Measurements from ENCODE around the gene FZD1.
A peak's percentile ranks its signal among the peaks of the same experiment; 100 is the strongest.

FZD1 gene

DNA sequence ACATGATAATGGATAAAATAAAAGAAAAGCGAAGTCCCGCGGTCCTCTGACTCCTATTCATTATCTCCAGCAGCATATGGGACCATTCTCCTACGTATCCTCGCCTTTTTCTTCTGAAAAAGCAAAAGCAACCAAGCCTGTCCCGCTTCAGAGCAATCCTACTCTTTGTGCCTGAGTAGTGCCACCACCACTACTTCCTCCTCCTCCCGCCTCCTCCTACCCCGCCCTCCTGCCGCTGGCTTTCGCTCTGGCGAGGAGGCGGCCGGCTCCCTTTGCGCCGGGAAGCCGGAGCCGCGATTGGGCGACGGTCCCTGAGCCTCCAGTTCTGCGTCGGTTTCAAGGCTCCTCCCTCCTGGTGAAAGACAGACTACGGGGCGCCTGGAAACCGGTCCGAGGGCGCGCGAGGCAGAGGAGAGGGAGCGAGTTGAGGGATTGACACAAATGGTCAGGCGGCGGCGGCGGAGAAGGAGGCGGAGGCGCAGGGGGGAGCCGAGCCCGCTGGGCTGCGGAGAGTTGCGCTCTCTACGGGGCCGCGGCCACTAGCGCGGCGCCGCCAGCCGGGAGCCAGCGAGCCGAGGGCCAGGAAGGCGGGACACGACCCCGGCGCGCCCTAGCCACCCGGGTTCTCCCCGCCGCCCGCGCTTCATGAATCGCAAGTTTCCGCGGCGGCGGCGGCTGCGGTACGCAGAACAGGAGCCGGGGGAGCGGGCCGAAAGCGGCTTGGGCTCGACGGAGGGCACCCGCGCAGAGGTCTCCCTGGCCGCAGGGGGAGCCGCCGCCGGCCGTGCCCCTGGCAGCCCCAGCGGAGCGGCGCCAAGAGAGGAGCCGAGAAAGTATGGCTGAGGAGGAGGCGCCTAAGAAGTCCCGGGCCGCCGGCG, at the start of gene FZD1:
Gene FZD1 (plus strand): TSS at position 388 of the 878 bp plus-strand sequence. CDS start 448 bp downstream, at position 836.
- Histone ChIP-seq H3K4me3 (ENCODE audit: low read length) (peak within 1 kb of the TSS; percentile 69), H3K36me3 (ENCODE audit: control insufficient read depth, insufficient read depth, low read length) (no peaks in the 10 kb centered on the region), H3K9ac (ENCODE audit: low read length) (peak within 1 kb of the TSS; percentile 4), H3K27ac (ENCODE audit: low read depth, low read length) (peak within 1 kb of the TSS; percentile 84), H3K4me1 (ENCODE audit: control insufficient read depth, insufficient read depth, low read length) (peaks cover 6% of the 10 kb centered on the region), H3K27me3 (ENCODE audit: control insufficient read depth, insufficient read depth, low read length) (no peaks in the 10 kb centered on the region)

GRCh38 chr7:91226411-91226810, 37.8 kb upstream of the FZD1 start:
- Histone ChIP-seq H3K4me1 (ENCODE audit: control insufficient read depth, insufficient read depth, low read length) (no peaks in the 10 kb centered on the region), H3K36me3 (ENCODE audit: control insufficient read depth, insufficient read depth, low read length) (no peaks in the 10 kb centered on the region), H3K4me3 (ENCODE audit: low read length) (no peak overlapping the region), H3K9ac (ENCODE audit: low read length) (no peak overlapping the region), H3K27me3 (ENCODE audit: control insufficient read depth, insufficient read depth, low read length) (no peaks in the 10 kb centered on the region), H3K27ac (ENCODE audit: low read depth, low read length) (no peak overlapping the region)

GRCh38 chr7:91228327-91228726, 35.9 kb upstream of the FZD1 start:
- Histone ChIP-seq H3K36me3 (ENCODE audit: control insufficient read depth, insufficient read depth, low read length) (no peaks in the 10 kb centered on the region), H3K9ac (ENCODE audit: low read length) (no peak overlapping the region), H3K4me3 (ENCODE audit: low read length) (no peak overlapping the region), H3K27me3 (ENCODE audit: control insufficient read depth, insufficient read depth, low read length) (no peaks in the 10 kb centered on the region), H3K4me1 (ENCODE audit: control insufficient read depth, insufficient read depth, low read length) (no peaks in the 10 kb centered on the region), H3K27ac (ENCODE audit: low read depth, low read length) (no peak overlapping the region)

- Histone ChIP-seq H3K4me1 (ENCODE audit: control insufficient read depth, insufficient read depth, low read length) (no peaks in the 10 kb centered on the region), H3K9ac (ENCODE audit: low read length) (no peak overlapping the region), H3K36me3 (ENCODE audit: control insufficient read depth, insufficient read depth, low read length) (no peaks in the 10 kb centered on the region), H3K4me3 (ENCODE audit: low read length) (no peak overlapping the region), H3K27me3 (ENCODE audit: control insufficient read depth, insufficient read depth, low read length) (no peaks in the 10 kb centered on the region), H3K27ac (ENCODE audit: low read depth, low read length) (no peak overlapping the region)
Measured at GRCh38 chr7:91228927-91229558, 35.2 kb upstream of the FZD1 start.

- Histone ChIP-seq H3K36me3 (ENCODE audit: control insufficient read depth, insufficient read depth, low read length) (no peaks in the 10 kb centered on the region), H3K9ac (ENCODE audit: low read length) (no peak overlapping the region), H3K27me3 (ENCODE audit: control insufficient read depth, insufficient read depth, low read length) (no peaks in the 10 kb centered on the region), H3K4me1 (ENCODE audit: control insufficient read depth, insufficient read depth, low read length) (no peaks in the 10 kb centered on the region), H3K27ac (ENCODE audit: low read depth, low read length) (no peak overlapping the region), H3K4me3 (ENCODE audit: low read length) (no peak overlapping the region)
Measured at GRCh38 chr7:91230100-91230499, 34.1 kb upstream of the FZD1 start.

- no peaks in the 10 kb centered on the region for H3K4me1 ChIP-seq (ENCODE audit: control insufficient read depth, insufficient read depth, low read length)
- H3K9ac ChIP-seq (ENCODE audit: low read length) = no peak overlapping the region
- no peaks in the 10 kb centered on the region for H3K36me3 ChIP-seq (ENCODE audit: control insufficient read depth, insufficient read depth, low read length)
- H3K4me3 ChIP-seq (ENCODE audit: low read length) = no peak overlapping the region
- H3K27me3 ChIP-seq (ENCODE audit: control insufficient read depth, insufficient read depth, low read length) = no peaks in the 10 kb centered on the region
- no peak overlapping the region for H3K27ac ChIP-seq (ENCODE audit: low read depth, low read length)
Measured at GRCh38 chr7:91230503-91230902, 33.7 kb upstream of the FZD1 start.

GRCh38 chr7:91233212-91233611, 31.0 kb upstream of the FZD1 start:
- Histone ChIP-seq H3K9ac (ENCODE audit: low read length) (no peak overlapping the region), H3K36me3 (ENCODE audit: control insufficient read depth, insufficient read depth, low read length) (no peaks in the 10 kb centered on the region), H3K27ac (ENCODE audit: low read depth, low read length) (no peak overlapping the region), H3K4me3 (ENCODE audit: low read length) (no peak overlapping the region), H3K27me3 (ENCODE audit: control insufficient read depth, insufficient read depth, low read length) (no peaks in the 10 kb centered on the region), H3K4me1 (ENCODE audit: control insufficient read depth, insufficient read depth, low read length) (no peaks in the 10 kb centered on the region)

DNA sequence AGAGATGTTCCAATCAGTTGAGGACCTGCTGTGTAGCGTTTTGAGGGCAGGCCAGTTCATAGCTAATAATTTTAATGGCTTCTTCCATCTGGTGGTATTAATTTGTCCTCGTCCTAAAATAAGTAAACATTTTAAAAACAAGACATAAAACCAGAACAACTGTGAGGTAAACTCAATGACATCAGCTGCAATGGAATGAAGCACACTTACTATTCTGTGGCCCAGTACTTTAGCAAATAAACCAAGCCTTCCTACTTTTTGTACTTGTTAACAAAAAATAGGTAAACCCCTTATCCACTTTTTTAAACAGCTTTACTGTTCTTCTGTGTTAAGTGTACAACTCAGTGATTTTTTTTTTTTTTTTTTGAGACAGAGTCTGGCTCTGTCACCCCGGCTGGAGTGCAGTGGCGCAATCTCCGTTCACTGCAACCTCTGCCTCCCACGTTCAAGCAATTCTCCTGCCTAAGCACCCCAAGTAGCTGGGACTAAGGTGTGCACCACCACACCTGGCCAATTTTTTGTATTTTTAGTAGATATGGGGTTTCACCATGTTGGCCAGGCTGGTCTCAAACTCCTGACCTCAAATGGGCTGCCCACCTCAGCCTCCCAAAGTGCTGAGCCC, 28.9 kb upstream of the FZD1 start:
- Histone ChIP-seq H3K27ac (ENCODE audit: low read depth, low read length) (no peak overlapping the region), H3K4me1 (ENCODE audit: control insufficient read depth, insufficient read depth, low read length) (no peaks in the 10 kb centered on the region), H3K9ac (ENCODE audit: low read length) (no peak overlapping the region), H3K27me3 (ENCODE audit: control insufficient read depth, insufficient read depth, low read length) (no peaks in the 10 kb centered on the region), H3K4me3 (ENCODE audit: low read length) (no peak overlapping the region), H3K36me3 (ENCODE audit: control insufficient read depth, insufficient read depth, low read length) (no peaks in the 10 kb centered on the region)

- Histone ChIP-seq H3K27me3 (ENCODE audit: control insufficient read depth, insufficient read depth, low read length) (no peaks in the 10 kb centered on the region), H3K4me1 (ENCODE audit: control insufficient read depth, insufficient read depth, low read length) (no peaks in the 10 kb centered on the region), H3K9ac (ENCODE audit: low read length) (no peak overlapping the region), H3K27ac (ENCODE audit: low read depth, low read length) (no peak overlapping the region), H3K4me3 (ENCODE audit: low read length) (no peak overlapping the region), H3K36me3 (ENCODE audit: control insufficient read depth, insufficient read depth, low read length) (no peaks in the 10 kb centered on the region)
Measured at GRCh38 chr7:91239171-91239604, 25.0 kb upstream of the FZD1 start.

- Histone ChIP-seq H3K36me3 (ENCODE audit: control insufficient read depth, insufficient read depth, low read length) (no peaks in the 10 kb centered on the region), H3K4me3 (ENCODE audit: low read length) (no peak overlapping the region), H3K27me3 (ENCODE audit: control insufficient read depth, insufficient read depth, low read length) (no peaks in the 10 kb centered on the region), H3K27ac (ENCODE audit: low read depth, low read length) (no peak overlapping the region), H3K9ac (ENCODE audit: low read length) (no peak overlapping the region), H3K4me1 (ENCODE audit: control insufficient read depth, insufficient read depth, low read length) (no peaks in the 10 kb centered on the region)
Measured at GRCh38 chr7:91239772-91240171, 24.5 kb upstream of the FZD1 start.

- Histone ChIP-seq H3K36me3 (ENCODE audit: control insufficient read depth, insufficient read depth, low read length) (no peaks in the 10 kb centered on the region), H3K9ac (ENCODE audit: low read length) (no peak overlapping the region), H3K27ac (ENCODE audit: low read depth, low read length) (no peak overlapping the region)
Measured at GRCh38 chr7:91240376-91240941, 23.8 kb upstream of the FZD1 start.

GRCh38 chr7:91242097-91242844, 22.0 kb upstream of the FZD1 start:
- Histone ChIP-seq H3K4me3 (ENCODE audit: low read length) (no peak overlapping the region), H3K36me3 (ENCODE audit: control insufficient read depth, insufficient read depth, low read length) (no peaks in the 10 kb centered on the region), H3K27me3 (ENCODE audit: control insufficient read depth, insufficient read depth, low read length) (no peaks in the 10 kb centered on the region), H3K9ac (ENCODE audit: low read length) (no peak overlapping the region), H3K27ac (ENCODE audit: low read depth, low read length) (no peak overlapping the region), H3K4me1 (ENCODE audit: control insufficient read depth, insufficient read depth, low read length) (no peaks in the 10 kb centered on the region)

More at GRCh38 chr7:91240376-91240941, 23.8 kb upstream of the FZD1 start:
- no peaks in the 10 kb centered on the region for H3K27me3 ChIP-seq (ENCODE audit: control insufficient read depth, insufficient read depth, low read length)
- H3K4me1 ChIP-seq (ENCODE audit: control insufficient read depth, insufficient read depth, low read length) = no peaks in the 10 kb centered on the region
- H3K4me3 ChIP-seq (ENCODE audit: low read length) = no peak overlapping the region
